A549 (cell line): ENCODE data around the gene PIN1. TPM values are rescaled to one million over a fixed set of nuclear protein-coding genes. Genes with fewer than 3 reads are reported as not detected.

ENCODE experiments used
- ATAC-seq, 2 experiments: fragments of 200-7000 bp in 1 of 2; fragments of >200 bp in 1 of 2; cut with Nextera tagmentation in 1 of 2; cut with Tn5 transposase in 1 of 2; 3 replicates each; pipeline versions ENCODE4 v1.8.0 to v1.9.1; 2018 to 2020; ENCODE audit warnings: mild to moderate bottlenecking in 1 of 2, moderate library complexity in 1 of 2
- CTCF ChIA-PET: fragments of 300-600 bp; sonication (Branson Sonifier 250); formaldehyde crosslinking; extraction: SDS; loops from one replicate; lab custom pipeline; 2021; ENCODE audit warnings: antibody characterized with exemption, inconsistent platforms; lab: Yijun Ruan, JAX
- POLR2A ChIA-PET: fragments of 350-600 bp; formaldehyde crosslinking; extraction: SDS; loops from one replicate; lab custom pipeline; 2021; ENCODE audit warnings: antibody characterized with exemption, inconsistent platforms; lab: Yijun Ruan, JAX
- DNase-seq, 2 experiments: peaks; one replicate each; pipeline versions ENCODE4 v3.0.0 to v3.0.0-alpha.2; 2011 to 2016; ENCODE audit warnings: low read depth in 1 of 2, low spot score in 1 of 2
- FAIRE-seq: peaks from 2 replicates; lab custom pipeline; 2011; peaks lifted over from hg19 to GRCh38; lab: Jason Lieb, UNC
- H3K27ac ChIP-seq, 2 experiments: fragments of >200 bp; sonication (Bioruptor Twin); formaldehyde crosslinking; 3 replicates each; pipeline ENCODE4 v1.5.1; 2016 to 2017
- H3K4me1 ChIP-seq: fragments of >200 bp; sonication (Bioruptor Twin); formaldehyde crosslinking; 3 replicates; pipeline ENCODE4 v1.6.1; 2016
- H3K4me2 ChIP-seq: fragments of >200 bp; sonication (Bioruptor Twin); formaldehyde crosslinking; 3 replicates; pipeline ENCODE4 v1.6.1; 2016
- H3K4me3 ChIP-seq: fragments of >200 bp; sonication (Bioruptor Twin); formaldehyde crosslinking; 3 replicates; pipeline ENCODE4 v1.5.1; 2016
- H3K9me3 ChIP-seq: fragments of >200 bp; sonication (Bioruptor Twin); formaldehyde crosslinking; 3 replicates; pipeline ENCODE4 v1.6.1; 2016
- CBX2 ChIP-seq: fragments of 200-600 bp; sonication (generic); IDR thresholded peaks from 2 replicates; pipeline ENCODE4 v1.6.1; 2016; ENCODE audit warnings: low read depth, mild to moderate bottlenecking, borderline replicate concordance
- CEBPB ChIP-seq, 2 experiments: fragments of >200 bp in 1 of 2; sonication (Bioruptor Twin) in 1 of 2; formaldehyde crosslinking in 1 of 2; IDR thresholded peaks; 2 replicates each; pipeline ENCODE4 v1.6.1; 2012 to 2016
- CHD2 ChIP-seq: fragments of 150-350 bp; IDR thresholded peaks from 2 replicates; pipeline ENCODE4 v1.6.1; 2014; ENCODE audit warnings: low read length; ENCODE audit not compliant: partially characterized antibody
- EHF ChIP-seq: fragments of 250-450 bp; sonication (Bioruptor Pico); IDR thresholded peaks from 2 replicates; pipeline ENCODE4 v1.5.0; 2020; ENCODE audit warnings: mild to moderate bottlenecking
- ESRRA ChIP-seq: fragments of 150-350 bp; IDR thresholded peaks from 2 replicates; pipeline ENCODE4 v1.6.1; 2014; ENCODE audit warnings: mild to moderate bottlenecking, low read length, borderline replicate concordance
- FOSB ChIP-seq: fragments of 250-450 bp; sonication (Bioruptor Pico); IDR thresholded peaks from 2 replicates; pipeline ENCODE4 v1.5.0; 2020; ENCODE audit warnings: mild to moderate bottlenecking, moderate library complexity
- FOSL2 ChIP-seq, 2 experiments: fragments of 450-650 bp in 1 of 2; fragments of >200 bp in 1 of 2; sonication (Bioruptor Twin) in 1 of 2; formaldehyde crosslinking; IDR thresholded peaks; 2 replicates each; pipeline versions ENCODE4 v1.5.0 to v1.6.1; 2016 to 2020; ENCODE audit warnings: mild to moderate bottlenecking in 1 of 2, moderate library complexity in 1 of 2
- FOXS1 ChIP-seq: fragments of 250-450 bp; sonication (Bioruptor Pico); IDR thresholded peaks from 2 replicates; pipeline ENCODE4 v1.5.0; 2020; ENCODE audit warnings: mild to moderate bottlenecking, moderate library complexity
- HEYL ChIP-seq: fragments of 250-450 bp; sonication (Bioruptor Pico); IDR thresholded peaks from 2 replicates; pipeline ENCODE4 v1.8.0; 2021; ENCODE audit warnings: mild to moderate bottlenecking, moderate library complexity
- HOXB13 ChIP-seq: fragments of 250-450 bp; sonication (Bioruptor Pico); IDR thresholded peaks from 2 replicates; pipeline ENCODE4 v1.5.0; 2020; ENCODE audit warnings: low read depth, mild to moderate bottlenecking, moderate library complexity
- JUNB ChIP-seq: fragments of >200 bp; sonication (Bioruptor Twin); formaldehyde crosslinking; IDR thresholded peaks from 2 replicates; pipeline ENCODE4 v1.6.1; 2016
- NPAS2 ChIP-seq: fragments of 250-450 bp; sonication (Bioruptor Pico); IDR thresholded peaks from 2 replicates; pipeline ENCODE4 v1.8.0; 2022; ENCODE audit warnings: mild to moderate bottlenecking, moderate library complexity, borderline replicate concordance
- RAD21 ChIP-seq, 2 experiments: fragments of >200 bp in 1 of 2; sonication (Bioruptor Twin) in 1 of 2; formaldehyde crosslinking in 1 of 2; IDR thresholded peaks in 1 of 2; conservative IDR thresholded peaks in 1 of 2; 2 replicates in 1 of 2; 3 replicates in 1 of 2; pipeline ENCODE4 v1.6.1; 2012 to 2018; ENCODE audit warnings: inconsistent platforms in 1 of 2
- RCOR1 ChIP-seq: fragments of 150-350 bp; IDR thresholded peaks from 2 replicates; pipeline ENCODE4 v1.6.1; 2014; ENCODE audit warnings: antibody characterized with exemption, low read length, low read depth
- TP53 ChIP-seq: fragments of 250-450 bp; sonication (Bioruptor Pico); IDR thresholded peaks from 2 replicates; pipeline ENCODE4 v1.5.0; 2021; ENCODE audit warnings: mild to moderate bottlenecking, moderate library complexity
- ZC3H11A ChIP-seq: fragments of 450-650 bp; IDR thresholded peaks from 2 replicates; pipeline ENCODE4 v1.6.1; 2014; ENCODE audit warnings: antibody characterized with exemption, mild to moderate bottlenecking
- ZFP36 ChIP-seq: fragments of 450-650 bp; IDR thresholded peaks from 2 replicates; pipeline ENCODE4 v1.6.1; 2014; ENCODE audit warnings: borderline replicate concordance; ENCODE audit not compliant: partially characterized antibody
- ZNF302 ChIP-seq: fragments of 250-450 bp; sonication (Bioruptor Pico); IDR thresholded peaks from 2 replicates; pipeline ENCODE4 v1.9.0; 2021; ENCODE audit warnings: inconsistent platforms, mild to moderate bottlenecking, moderate library complexity
- WGBS: methylation state at CpG from one replicate; pipeline ENCODE4 v1.1.6; 2017; ENCODE audit errors: missing lambda C conversion rate; 5-methylcytosine and 5-hydroxymethylcytosine counted together
- polyA plus RNA-seq, 4 experiments: library from polyadenylated mRNA; depleted of rRNA in 3 of 4; stranded (reverse); fragments of >200 nt; fragmentation: RNase III in 1 of 4; extraction: RNeasy Plus Mini Kit Qiagen cat#74134 plus additional on column Dnase treatment in 1 of 4; gene quantifications; 2 replicates in 3 of 4; 3 replicates in 1 of 4; pipeline ENCODE4 v1.2.3, GENCODE V29; 2011 to 2017
- TF ChIP-seq, protein P1 (sequence below): fragments of 250-450 bp; sonication (Bioruptor Pico); IDR thresholded peaks from 2 replicates; pipeline ENCODE4 v1.5.0; 2020; ENCODE audit warnings: low read depth, mild to moderate bottlenecking, moderate library complexity
- TF ChIP-seq, protein P2 (sequence below): fragments of 150-350 bp; IDR thresholded peaks from 2 replicates; pipeline ENCODE4 v1.6.1; 2014; ENCODE audit warnings: low read depth, mild to moderate bottlenecking, low read length
- TF ChIP-seq, protein P3 (sequence below): IDR thresholded peaks from 2 replicates; pipeline ENCODE4 v1.6.1; 2012
- TF ChIP-seq, protein P4 (sequence below): fragments of >200 bp; sonication (Bioruptor Twin); formaldehyde crosslinking; IDR thresholded peaks from 2 replicates; pipeline ENCODE4 v1.6.1; 2016
- TF ChIP-seq, protein P5 (sequence below): IDR thresholded peaks from 2 replicates; pipeline ENCODE4 v1.6.1; 2012; ENCODE audit warnings: low read depth, borderline replicate concordance

Gene PIN1
- polyA plus RNA-seq, 2 of the 4 experiments (the other 2 are of a cell fraction) = 30.0 to 58.5 TPM

DNA sequence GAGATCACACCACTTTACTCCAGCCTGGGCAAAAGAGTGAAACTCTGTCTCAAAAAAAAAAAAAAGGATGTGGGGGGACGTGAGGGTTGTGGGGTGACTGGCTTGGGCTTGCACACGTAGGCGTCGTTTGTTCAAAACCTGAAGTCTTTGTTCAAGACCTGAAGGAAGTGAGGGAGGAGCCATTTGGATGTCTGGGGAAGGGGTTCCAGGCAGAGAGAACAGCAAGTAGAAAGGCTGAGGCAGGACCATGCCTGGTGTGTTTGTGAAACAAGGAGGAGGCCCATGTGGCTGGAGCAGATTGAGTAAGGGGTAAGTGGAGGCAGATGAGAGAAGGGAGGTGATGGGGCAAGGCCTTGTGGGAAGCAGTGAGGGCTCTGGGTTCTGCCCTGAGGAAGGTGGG is 27.8 kb downstream of the PIN1 start:
- no peaks in the 10 kb centered on the region for H3K9me3 ChIP-seq
- no peak overlapping the region for H3K4me2 ChIP-seq
- TF ChIP-seq FOSB (CRISPR knock-in tag) (no peak), HEYL (CRISPR knock-in tag) (no peak), RCOR1 (no peak), ZFP36 (no peak), CHD2 (no peak), EHF (CRISPR knock-in tag) (no peak), JUNB (no peak), ZC3H11A (no peak), ZNF302 (CRISPR knock-in tag) (no peak), FOXS1 (CRISPR knock-in tag) (no peak)
- TF ChIP-seq, protein P1, sequence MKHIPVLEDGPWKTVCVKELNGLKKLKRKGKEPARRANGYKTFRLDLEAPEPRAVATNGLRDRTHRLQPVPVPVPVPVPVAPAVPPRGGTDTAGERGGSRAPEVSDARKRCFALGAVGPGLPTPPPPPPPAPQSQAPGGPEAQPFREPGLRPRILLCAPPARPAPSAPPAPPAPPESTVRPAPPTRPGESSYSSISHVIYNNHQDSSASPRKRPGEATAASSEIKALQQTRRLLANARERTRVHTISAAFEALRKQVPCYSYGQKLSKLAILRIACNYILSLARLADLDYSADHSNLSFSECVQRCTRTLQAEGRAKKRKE (CRISPR knock-in tag) = no peak
- TF ChIP-seq, protein P2, sequence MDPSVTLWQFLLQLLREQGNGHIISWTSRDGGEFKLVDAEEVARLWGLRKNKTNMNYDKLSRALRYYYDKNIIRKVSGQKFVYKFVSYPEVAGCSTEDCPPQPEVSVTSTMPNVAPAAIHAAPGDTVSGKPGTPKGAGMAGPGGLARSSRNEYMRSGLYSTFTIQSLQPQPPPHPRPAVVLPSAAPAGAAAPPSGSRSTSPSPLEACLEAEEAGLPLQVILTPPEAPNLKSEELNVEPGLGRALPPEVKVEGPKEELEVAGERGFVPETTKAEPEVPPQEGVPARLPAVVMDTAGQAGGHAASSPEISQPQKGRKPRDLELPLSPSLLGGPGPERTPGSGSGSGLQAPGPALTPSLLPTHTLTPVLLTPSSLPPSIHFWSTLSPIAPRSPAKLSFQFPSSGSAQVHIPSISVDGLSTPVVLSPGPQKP = no peak
- TF ChIP-seq, protein P3, sequence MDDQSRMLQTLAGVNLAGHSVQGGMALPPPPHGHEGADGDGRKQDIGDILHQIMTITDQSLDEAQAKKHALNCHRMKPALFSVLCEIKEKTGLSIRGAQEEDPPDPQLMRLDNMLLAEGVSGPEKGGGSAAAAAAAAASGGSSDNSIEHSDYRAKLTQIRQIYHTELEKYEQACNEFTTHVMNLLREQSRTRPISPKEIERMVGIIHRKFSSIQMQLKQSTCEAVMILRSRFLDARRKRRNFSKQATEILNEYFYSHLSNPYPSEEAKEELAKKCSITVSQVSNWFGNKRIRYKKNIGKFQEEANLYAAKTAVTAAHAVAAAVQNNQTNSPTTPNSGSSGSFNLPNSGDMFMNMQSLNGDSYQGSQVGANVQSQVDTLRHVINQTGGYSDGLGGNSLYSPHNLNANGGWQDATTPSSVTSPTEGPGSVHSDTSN = no peak
- DNase-seq (no peak), FAIRE-seq (no peak), ATAC-seq (no peak)
- ChIA-PET CTCF (interaction anchor here (0.8 kb wide), 1 partner anchor 15 kb away, joined by 3 read pairs; no protein-coding TSS in a partner anchor), POLR2A (no interaction called here)
- no peaks in the 10 kb centered on the region for H3K4me1 ChIP-seq
- no peak overlapping the region for H3K27ac ChIP-seq
- WGBS = 71% methylated on average over 4 of the region's 4 CpGs
- no peak overlapping the region for H3K4me3 ChIP-seq

DNA sequence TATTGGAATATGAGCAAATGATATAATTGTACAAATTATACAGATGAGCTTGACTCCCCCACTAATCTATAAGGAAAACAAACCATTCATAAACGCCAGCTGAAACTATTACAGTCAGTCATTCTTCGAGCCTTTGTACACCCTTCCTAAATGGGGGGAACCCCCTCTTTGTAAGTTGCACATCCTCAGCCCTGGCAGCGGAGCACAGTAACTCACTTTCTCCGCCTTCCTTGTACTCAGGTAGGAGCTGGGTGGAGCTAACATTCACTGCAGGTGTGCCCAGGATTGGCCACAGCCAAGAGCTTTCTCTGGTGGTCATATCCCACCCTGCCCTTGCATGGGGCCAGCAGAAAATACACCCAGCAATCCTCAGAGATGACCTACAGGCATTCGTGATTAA is 28.6 kb downstream of the PIN1 start:
- Histone ChIP-seq H3K27ac (no peak overlapping the region), H3K4me1 (no peaks in the 10 kb centered on the region), H3K9me3 (no peaks in the 10 kb centered on the region), H3K4me2 (no peak overlapping the region), H3K4me3 (no peak overlapping the region)
- POLR2A ChIA-PET = no interaction called here
- TF ChIP-seq HEYL (CRISPR knock-in tag) (no peak), HOXB13 (CRISPR knock-in tag) (no peak), RAD21 (conservative IDR thresholded peaks at IDR 0.05 in 1 of 2, IDR thresholded peaks at IDR 0.05 in 1 of 2) (no peak), NPAS2 (CRISPR knock-in tag) (no peak), RCOR1 (no peak), EHF (CRISPR knock-in tag) (no peak), TP53 (CRISPR knock-in tag) (no peak), FOSL2 (IDR thresholded peaks at IDR 0.05) (no peak), FOSL2 (CRISPR knock-in tag; IDR thresholded peaks at IDR 0.05) (no peak), ESRRA (no peak), CBX2 (no peak), CEBPB (IDR thresholded peaks at IDR 0.05) (no peak)
- TF ChIP-seq, protein P4, sequence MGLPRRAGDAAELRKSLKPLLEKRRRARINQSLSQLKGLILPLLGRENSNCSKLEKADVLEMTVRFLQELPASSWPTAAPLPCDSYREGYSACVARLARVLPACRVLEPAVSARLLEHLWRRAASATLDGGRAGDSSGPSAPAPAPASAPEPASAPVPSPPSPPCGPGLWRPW = no peak
- TF ChIP-seq, protein P5, sequence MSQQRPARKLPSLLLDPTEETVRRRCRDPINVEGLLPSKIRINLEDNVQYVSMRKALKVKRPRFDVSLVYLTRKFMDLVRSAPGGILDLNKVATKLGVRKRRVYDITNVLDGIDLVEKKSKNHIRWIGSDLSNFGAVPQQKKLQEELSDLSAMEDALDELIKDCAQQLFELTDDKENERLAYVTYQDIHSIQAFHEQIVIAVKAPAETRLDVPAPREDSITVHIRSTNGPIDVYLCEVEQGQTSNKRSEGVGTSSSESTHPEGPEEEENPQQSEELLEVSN = no peak
- CTCF ChIA-PET = no interaction called here
- no peak for FAIRE-seq
- DNase-seq = no peak
- 69% methylated on average over 5 of the region's 5 CpGs for WGBS
- no peak for ATAC-seq
